GM18867 (cell line): ENCODE results near the gene BPIFB1.

Experiments
- ATAC-seq: cut with Tn5 transposase; IDR thresholded peaks from one replicate; pipeline ENCODE4 v1.9.1; 2021; ENCODE audit warnings: mild to moderate bottlenecking, moderate library complexity; ENCODE audit not compliant: unreplicated experiment

Gene BPIFB1

GRCh38 chr20:33272155-33272873 is 10.7 kb upstream of the BPIFB1 start:
- no peak for ATAC-seq

GRCh38 chr20:33273117-33273851 is 9.7 kb upstream of the BPIFB1 start:
- ATAC-seq, result no peak

- no peak for ATAC-seq
These were observed 7.8 kb upstream of the BPIFB1 start for GRCh38 chr20:33275215-33275614.

- no peak for ATAC-seq
These were observed 7.1 kb upstream of the BPIFB1 start for GRCh38 chr20:33275871-33276270.

- no peak for ATAC-seq
These were observed 6.5 kb upstream of the BPIFB1 start for GRCh38 chr20:33276303-33277113.

GRCh38 chr20:33277471-33278441 is 5.3 kb upstream of the BPIFB1 start:
- ATAC-seq, result no peak

- no peak for ATAC-seq
These were observed 4.3 kb upstream of the BPIFB1 start for GRCh38 chr20:33278700-33279099.

- ATAC-seq, result no peak
These were observed 3.6 kb upstream of the BPIFB1 start for GRCh38 chr20:33279261-33279910.

- ATAC-seq, result no peak
These were observed 2.9 kb upstream of the BPIFB1 start for GRCh38 chr20:33280000-33280680.

- ATAC-seq, result no peak
These were observed 2.2 kb upstream of the BPIFB1 start for GRCh38 chr20:33280775-33281174.

- ATAC-seq, result no peak
These were observed 1.4 kb upstream of the BPIFB1 start for GRCh38 chr20:33281550-33282146.

GRCh38 chr20:33282196-33282934 is 649 bp upstream of the BPIFB1 start:
- ATAC-seq, result no peak

GRCh38 chr20:33284284-33284683 is 1.3 kb downstream of the BPIFB1 start:
- no peak for ATAC-seq

- ATAC-seq, result no peak
These were observed 1.9 kb downstream of the BPIFB1 start for GRCh38 chr20:33284937-33285336.

GRCh38 chr20:33285861-33286495 is 3.0 kb downstream of the BPIFB1 start:
- no peak for ATAC-seq

- no peak for ATAC-seq
These were observed 4.9 kb downstream of the BPIFB1 start for GRCh38 chr20:33287884-33288283.

GRCh38 chr20:33290852-33291251 is 7.8 kb downstream of the BPIFB1 start:
- ATAC-seq, result no peak

GRCh38 chr20:33291416-33291815 is 8.4 kb downstream of the BPIFB1 start:
- ATAC-seq, result no peak
